Vagina (tissue), 2 donors: ENCODE results near the gene PHRF1. TPM values are rescaled to one million over a fixed set of nuclear protein-coding genes. Genes with fewer than 3 reads are reported as not detected.

Experiments used
- DNase-seq, 2 donors: peaks; one replicate each; pipeline ENCODE4 v3.0.0-alpha.2; 2017; ENCODE audit errors: extremely low spot score in 2 of 2
- H3K27ac ChIP-seq: fragments of 200-600 bp; sonication (generic); one replicate; pipeline ENCODE4 v1.5.1; 2019
- H3K27me3 ChIP-seq: fragments of 200-600 bp; sonication (generic); one replicate; pipeline ENCODE4 v1.5.1; 2019
- H3K36me3 ChIP-seq, 2 donors: fragments of 200-600 bp; sonication (generic); one replicate each; pipeline ENCODE4 v1.5.1; 2017 to 2019
- H3K4me1 ChIP-seq: fragments of 200-600 bp; sonication (generic); one replicate; pipeline ENCODE4 v1.5.1; 2019
- H3K4me3 ChIP-seq, 2 donors: fragments of 200-600 bp; sonication (generic); 1 replicate in 1 of 2; 2 replicates in 1 of 2; pipeline ENCODE4 v1.5.1; 2016 to 2019
- H3K9me3 ChIP-seq: fragments of 200-600 bp; sonication (generic); one replicate; pipeline ENCODE4 v1.5.1; 2019
- POLR2A ChIP-seq, 2 donors: fragments of 450-650 bp; IDR thresholded peaks; one replicate each; pipeline ENCODE4 v1.6.1; 2017; ENCODE audit warnings: antibody characterized with exemption in 2 of 2, mild to moderate bottlenecking in 2 of 2, moderate library complexity in 2 of 2
- POLR2AphosphoS5 ChIP-seq, 2 donors: sonication (generic); formaldehyde crosslinking; IDR thresholded peaks; one replicate each; pipeline ENCODE4 v1.9.0; 2017; ENCODE audit warnings: antibody characterized with exemption in 2 of 2, mild to moderate bottlenecking in 2 of 2, low read depth in 1 of 2; ENCODE audit not compliant: insufficient read depth in 1 of 2
- intact Hi-C: fragments of 100-400 bp; cut with DNase I; formaldehyde crosslinking; loops from one replicate; pipeline ENCODE4 v1.15.1; 2023
- total RNA-seq: library from RNA; depleted of rRNA; stranded (reverse); fragments of >200 nt; gene quantifications from one replicate; pipeline ENCODE4 v1.2.3, GENCODE V29; 2016
- TF ChIP-seq, protein P1 (sequence below), 3 experiments: fragments of 450-650 bp in 2 of 3; fragments of 200-600 bp in 1 of 3; sonication (generic) in 1 of 3; IDR thresholded peaks; one replicate each; pipeline ENCODE4 v1.5.1; 2017 to 2019; ENCODE audit warnings: antibody characterized with exemption in 3 of 3, mild to moderate bottlenecking in 2 of 3, moderate library complexity in 2 of 3

The PHRF1 gene
- total RNA-seq, 1 donor from 2014 or later, result 26.0 TPM

- Histone ChIP-seq H3K27me3 (no peaks in the 10 kb centered on the region), H3K4me1 (no peaks in the 10 kb centered on the region), H3K36me3 (peaks cover 0 to 92% of the 10 kb centered on the region in 2 donors), H3K27ac (no peak overlapping the region), H3K9me3 (no peaks in the 10 kb centered on the region), H3K4me3 (no peak overlapping the region)
- TF ChIP-seq POLR2AphosphoS5 (IDR thresholded peaks at IDR 0.05; ENCODE audit: insufficient read depth in 1 of 2, low read depth in 1 of 2), result no peak
- no peak for TF ChIP-seq POLR2A (IDR thresholded peaks at IDR 0.05)
- TF ChIP-seq, protein P1, sequence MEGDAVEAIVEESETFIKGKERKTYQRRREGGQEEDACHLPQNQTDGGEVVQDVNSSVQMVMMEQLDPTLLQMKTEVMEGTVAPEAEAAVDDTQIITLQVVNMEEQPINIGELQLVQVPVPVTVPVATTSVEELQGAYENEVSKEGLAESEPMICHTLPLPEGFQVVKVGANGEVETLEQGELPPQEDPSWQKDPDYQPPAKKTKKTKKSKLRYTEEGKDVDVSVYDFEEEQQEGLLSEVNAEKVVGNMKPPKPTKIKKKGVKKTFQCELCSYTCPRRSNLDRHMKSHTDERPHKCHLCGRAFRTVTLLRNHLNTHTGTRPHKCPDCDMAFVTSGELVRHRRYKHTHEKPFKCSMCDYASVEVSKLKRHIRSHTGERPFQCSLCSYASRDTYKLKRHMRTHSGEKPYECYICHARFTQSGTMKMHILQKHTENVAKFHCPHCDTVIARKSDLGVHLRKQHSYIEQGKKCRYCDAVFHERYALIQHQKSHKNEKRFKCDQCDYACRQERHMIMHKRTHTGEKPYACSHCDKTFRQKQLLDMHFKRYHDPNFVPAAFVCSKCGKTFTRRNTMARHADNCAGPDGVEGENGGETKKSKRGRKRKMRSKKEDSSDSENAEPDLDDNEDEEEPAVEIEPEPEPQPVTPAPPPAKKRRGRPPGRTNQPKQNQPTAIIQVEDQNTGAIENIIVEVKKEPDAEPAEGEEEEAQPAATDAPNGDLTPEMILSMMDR (IDR thresholded peaks at IDR 0.05), result no peak
- no peak for DNase-seq
- intact Hi-C loops, result no loop called here
Observed at GRCh38 chr11:603154-603553, 26.9 kb downstream of the PHRF1 start.

DNA sequence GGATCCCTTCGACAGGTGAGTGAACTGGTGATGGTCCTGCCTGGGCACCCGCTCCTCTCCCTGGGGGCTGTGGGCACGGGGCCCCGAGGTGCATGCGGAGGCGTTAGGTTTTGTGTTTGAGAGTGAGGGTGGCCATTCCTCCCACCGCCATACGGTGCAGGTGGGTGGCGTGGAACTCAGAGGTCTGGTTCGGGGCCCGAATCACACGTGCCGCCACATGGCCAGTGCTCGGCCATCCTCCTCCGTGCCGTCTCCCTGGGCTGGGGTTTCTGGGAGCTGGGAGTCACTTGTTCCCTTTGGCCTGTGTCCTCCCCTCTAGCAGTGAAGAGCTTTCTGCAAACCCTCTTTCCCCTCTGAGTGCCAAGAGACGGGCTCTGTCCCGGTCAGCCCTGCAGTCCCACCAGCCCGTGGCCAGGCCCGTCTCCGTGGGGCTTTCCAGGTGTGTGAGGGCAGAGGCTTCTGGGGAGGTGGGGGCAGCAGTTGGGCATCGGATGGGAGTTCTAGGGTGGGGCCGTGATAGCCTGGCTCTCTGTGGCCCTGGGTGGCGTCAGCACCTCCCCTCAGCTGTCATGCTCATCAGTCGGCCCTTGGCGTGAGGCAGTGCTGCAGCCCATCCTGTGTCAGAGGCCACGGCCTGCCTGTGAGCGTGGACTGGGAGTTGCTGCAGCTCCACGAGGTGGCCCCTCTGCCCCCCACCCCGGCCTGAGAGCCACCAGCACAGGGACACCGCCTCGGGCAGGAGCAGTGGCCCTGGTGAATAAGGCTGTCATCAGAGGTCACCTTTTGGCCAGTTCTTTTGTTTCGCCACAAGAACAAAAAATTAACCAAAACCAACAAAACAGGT, 29.2 kb downstream of the PHRF1 start:
- no peak for TF ChIP-seq POLR2AphosphoS5 (IDR thresholded peaks at IDR 0.05; ENCODE audit: insufficient read depth in 1 of 2, low read depth in 1 of 2)
- TF ChIP-seq, protein P1 (IDR thresholded peaks at IDR 0.05), result no peak
- TF ChIP-seq POLR2A (IDR thresholded peaks at IDR 0.05), result no peak
- Histone ChIP-seq H3K36me3 (peaks cover 0 to 92% of the 10 kb centered on the region in 2 donors), H3K4me1 (no peaks in the 10 kb centered on the region), H3K27ac (peak overlapping the region; percentile 4), H3K4me3 (no peak overlapping the region), H3K27me3 (no peaks in the 10 kb centered on the region), H3K9me3 (no peaks in the 10 kb centered on the region)
- DNase-seq, result no peak
- intact Hi-C loops, result no loop called here

GRCh38 chr11:606245-606644, 30.0 kb downstream of the PHRF1 start:
- no peak for DNase-seq
- TF ChIP-seq POLR2A (IDR thresholded peaks at IDR 0.05) (no peak), POLR2AphosphoS5 (IDR thresholded peaks at IDR 0.05; ENCODE audit: insufficient read depth in 1 of 2, low read depth in 1 of 2) (peak; percentile 66 to 71)
- TF ChIP-seq, protein P1 (IDR thresholded peaks at IDR 0.05), result no peak
- H3K27ac ChIP-seq, result peak overlapping the region; percentile 4
- H3K4me1 ChIP-seq, result no peaks in the 10 kb centered on the region
- no peak overlapping the region for H3K4me3 ChIP-seq
- peaks cover 0 to 96% of the 10 kb centered on the region in 2 donors for H3K36me3 ChIP-seq
- H3K9me3 ChIP-seq, result no peaks in the 10 kb centered on the region
- no peaks in the 10 kb centered on the region for H3K27me3 ChIP-seq
- intact Hi-C loops, result no loop called here

DNA sequence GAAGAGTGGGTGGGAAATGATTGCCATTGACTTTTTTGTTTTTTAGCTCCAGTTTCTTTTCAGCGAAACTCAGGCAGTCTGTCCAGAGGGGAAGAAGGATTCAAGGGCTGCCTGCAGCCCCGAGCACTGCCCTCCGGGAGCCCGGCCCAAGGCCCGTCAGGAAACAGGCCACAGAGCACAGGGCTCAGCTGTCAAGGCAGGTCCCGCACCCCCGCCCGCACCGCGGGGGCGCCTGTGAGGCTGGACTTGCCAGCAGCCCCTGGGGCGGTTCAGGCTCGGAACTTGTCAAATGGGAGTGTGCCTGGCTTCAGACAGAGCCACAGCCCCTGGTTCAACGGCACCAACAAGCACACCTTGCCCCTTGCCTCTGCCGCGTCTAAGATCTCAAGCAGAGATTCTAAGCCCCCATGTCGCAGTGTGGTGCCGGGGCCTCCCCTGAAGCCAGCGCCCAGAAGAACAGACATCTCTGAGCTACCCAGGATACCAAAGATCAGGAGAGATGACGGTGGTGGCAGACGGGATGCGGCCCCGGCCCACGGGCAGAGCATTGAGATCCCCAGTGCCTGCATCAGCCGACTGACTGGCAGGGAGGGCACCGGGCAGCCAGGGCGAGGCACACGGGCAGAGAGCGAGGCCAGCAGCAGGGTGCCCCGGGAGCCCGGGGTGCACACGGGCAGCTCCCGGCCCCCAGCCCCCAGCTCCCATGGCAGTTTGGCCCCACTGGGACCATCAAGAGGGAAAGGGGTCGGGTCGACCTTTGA, 30.9 kb downstream of the PHRF1 start:
- Histone ChIP-seq H3K4me1 (no peaks in the 10 kb centered on the region), H3K9me3 (no peaks in the 10 kb centered on the region), H3K4me3 (no peak overlapping the region), H3K27me3 (no peaks in the 10 kb centered on the region), H3K36me3 (peaks cover 0 to 97% of the 10 kb centered on the region in 2 donors), H3K27ac (peak overlapping the region; percentile 4)
- TF ChIP-seq POLR2AphosphoS5 (IDR thresholded peaks at IDR 0.05; ENCODE audit: insufficient read depth in 1 of 2, low read depth in 1 of 2) (no peak), POLR2A (IDR thresholded peaks at IDR 0.05) (no peak)
- TF ChIP-seq, protein P1 (IDR thresholded peaks at IDR 0.05), result no peak
- intact Hi-C loops, result no loop called here
- no peak for DNase-seq
